GM21381 (cell line): Measurements from ENCODE around the gene WDR82.

Experiments used
- ATAC-seq: cut with Tn5 transposase; IDR thresholded peaks from one replicate; pipeline ENCODE4 v1.9.1; 2021; ENCODE audit warnings: mild to moderate bottlenecking, moderate library complexity; ENCODE audit not compliant: unreplicated experiment

WDR82 gene

DNA sequence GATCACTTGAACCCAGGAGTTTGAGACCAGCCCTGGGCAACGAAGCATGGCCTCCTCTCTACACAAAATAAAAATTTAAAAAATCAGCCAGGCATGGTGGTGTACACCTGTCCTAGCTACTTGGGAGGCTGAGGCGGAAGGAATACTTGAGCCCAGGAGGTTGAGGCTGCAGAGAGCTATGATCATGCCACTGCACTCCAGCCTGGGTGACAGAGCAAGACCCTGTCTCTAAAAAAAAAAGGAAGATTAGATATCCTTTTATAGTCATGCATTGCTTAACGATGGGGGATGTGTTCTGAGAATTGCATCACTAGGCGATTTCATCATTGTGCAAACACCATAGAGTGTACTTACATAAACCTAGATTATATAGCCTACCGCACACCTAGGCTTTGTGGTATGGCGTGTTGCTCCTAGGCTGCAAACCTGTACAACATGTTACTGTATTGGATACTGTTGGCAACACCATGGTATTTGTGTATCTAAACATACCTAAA, 67.9 kb downstream of the WDR82 start:
- ATAC-seq: no peak

DNA sequence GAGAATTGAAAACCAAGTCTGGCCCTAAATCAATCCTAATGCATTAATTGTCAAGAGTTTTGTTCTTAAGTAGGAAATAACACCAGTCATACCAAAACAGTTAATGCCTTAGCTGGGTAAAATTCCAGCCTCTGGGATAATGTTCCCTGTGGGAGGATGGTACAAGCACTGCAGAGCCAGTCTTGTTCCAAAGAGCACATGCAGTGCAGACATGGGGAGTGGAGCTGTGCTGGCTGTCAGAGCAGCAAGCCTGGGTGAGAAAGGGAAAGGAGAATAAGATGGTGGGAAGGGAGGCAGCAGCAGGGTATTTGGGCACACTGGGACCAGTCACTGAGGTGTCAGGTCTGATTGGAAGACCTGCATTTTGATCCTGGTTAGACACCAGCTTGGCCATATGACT, 68.4 kb downstream of the WDR82 start:
- no peak for ATAC-seq

DNA sequence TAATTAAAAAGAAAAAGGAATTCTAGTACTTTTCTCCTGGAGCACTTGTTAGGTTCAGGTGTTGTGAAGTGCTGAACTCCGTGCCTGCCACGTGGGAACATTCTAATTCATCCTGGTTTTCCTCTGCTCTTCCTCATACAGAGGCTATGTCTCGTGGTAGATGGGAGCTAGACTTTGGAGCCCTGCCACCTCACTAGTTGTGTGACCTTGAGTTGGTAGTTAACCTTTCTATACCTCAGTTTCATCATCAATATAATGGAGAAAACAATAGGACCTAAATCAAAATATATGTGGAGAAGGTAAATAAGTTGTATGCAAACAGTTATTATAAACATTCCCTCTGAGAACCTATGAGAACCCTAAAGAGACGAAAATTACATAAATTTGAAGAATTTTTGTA, 69.9 kb downstream of the WDR82 start:
- no peak for ATAC-seq

DNA sequence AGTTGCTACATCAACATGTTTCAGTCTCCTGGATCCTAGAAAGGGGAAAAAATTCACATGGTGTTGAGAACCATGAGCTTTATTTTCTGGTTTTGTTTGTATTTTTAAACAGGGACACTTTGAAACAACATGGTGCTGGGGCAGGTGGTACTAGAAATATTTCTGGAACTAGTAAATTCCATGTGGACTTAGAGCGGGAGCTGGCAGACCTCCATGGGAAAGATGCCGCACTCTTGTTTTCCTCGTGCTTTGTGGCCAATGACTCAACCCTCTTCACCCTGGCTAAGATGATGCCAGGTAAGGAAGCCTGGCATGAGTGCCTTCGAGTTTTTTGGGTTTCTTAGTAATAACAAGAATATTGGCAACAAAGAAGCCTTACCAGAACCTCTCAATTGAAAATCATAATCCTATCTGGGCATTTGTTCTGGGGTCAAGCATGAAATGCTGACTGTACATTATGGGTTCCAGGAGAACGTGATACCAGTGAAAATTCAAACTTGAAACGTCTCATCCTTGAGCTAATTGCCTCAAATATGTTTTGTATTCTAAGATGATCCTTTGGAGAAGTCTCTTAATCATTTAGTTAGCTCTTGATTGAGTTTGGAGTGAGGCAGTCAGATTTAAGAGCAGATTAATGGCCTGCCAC, 72.6 kb downstream of the WDR82 start:
- no peak for ATAC-seq
